LHCN-M2 (cell line): ENCODE measurements around the gene FRMD7. TPM values are rescaled to one million over a fixed set of nuclear protein-coding genes. Genes with fewer than 3 reads are reported as not detected.
"Not testable (repeated sequence)": the region's sequence is repeated elsewhere in the genome, so short reads cannot be mapped to it uniquely, and the experiment has no call there.

Source experiments
- DNase-seq: peaks from one replicate; pipeline ENCODE4 v3.0.0-alpha.2; 2012; ENCODE audit warnings: low read depth
- total RNA-seq: library from RNA; depleted of rRNA; stranded (reverse); fragments of >200 nt; gene quantifications from 2 replicates; pipeline ENCODE4 v1.2.3, GENCODE V29; 2014

FRMD7 gene
- total RNA-seq, 1 experiment from 2014 or later = not detected

GRCh38 chrX:132093239-132093860, 34.5 kb downstream of the FRMD7 start:
- no peak for DNase-seq

GRCh38 chrX:132092439-132093065, 35.3 kb downstream of the FRMD7 start:
- peak; percentile 58 for DNase-seq

- DNase-seq = no peak
These were observed 37.2 kb downstream of the FRMD7 start for GRCh38 chrX:132090403-132091159.

- no peak for DNase-seq
These were observed 39.0 kb downstream of the FRMD7 start for GRCh38 chrX:132088864-132089263.

- DNase-seq = no peak
These were observed 41.1 kb downstream of the FRMD7 start for GRCh38 chrX:132086672-132087071.

- no peak for DNase-seq
These were observed 42.0 kb downstream of the FRMD7 start for GRCh38 chrX:132085786-132086185.

GRCh38 chrX:132077912-132078311, 49.9 kb downstream of the FRMD7 start:
- no peak for DNase-seq

GRCh38 chrX:132077414-132077813, 50.4 kb downstream of the FRMD7 start:
- no peak for DNase-seq

- DNase-seq = peak; percentile 1
These were observed 56.6 kb downstream of the FRMD7 start for GRCh38 chrX:132071254-132071653.

GRCh38 chrX:132068405-132068804, 59.4 kb downstream of the FRMD7 start:
- no peak for DNase-seq

GRCh38 chrX:132063862-132064261, 64.0 kb downstream of the FRMD7 start:
- DNase-seq = no peak

- no peak for DNase-seq
These were observed 64.5 kb downstream of the FRMD7 start for GRCh38 chrX:132063334-132063733.

GRCh38 chrX:132059973-132060540, 67.8 kb downstream of the FRMD7 start:
- DNase-seq = no peak

GRCh38 chrX:132058975-132059374, 68.8 kb downstream of the FRMD7 start:
- no peak for DNase-seq

- DNase-seq = no peak
These were observed 69.8 kb downstream of the FRMD7 start for GRCh38 chrX:132058050-132058449.

GRCh38 chrX:132051778-132052177, 76.0 kb downstream of the FRMD7 start:
- DNase-seq = not testable (repeated sequence)

GRCh38 chrX:132046533-132046932, 81.3 kb downstream of the FRMD7 start:
- DNase-seq = no peak

GRCh38 chrX:132045456-132045855, 82.4 kb downstream of the FRMD7 start:
- DNase-seq = no peak

GRCh38 chrX:132044953-132045352, 82.9 kb downstream of the FRMD7 start:
- DNase-seq = no peak

GRCh38 chrX:132043977-132044376, 83.8 kb downstream of the FRMD7 start:
- DNase-seq = no peak

- no peak for DNase-seq
These were observed 86.8 kb downstream of the FRMD7 start for GRCh38 chrX:132041015-132041414.

- DNase-seq = no peak
These were observed 87.8 kb downstream of the FRMD7 start for GRCh38 chrX:132040066-132040465.
